ENCODE data around the gene SMPD2. TPM values are rescaled to one million over a fixed set of nuclear protein-coding genes. Genes with fewer than 3 reads are reported as not detected.

The SMPD2 gene
- total RNA-seq (2014; rRNA removed; shearing (Covaris generic)): 10.7 and 11.2 TPM in 2 replicates
- 9.9 and 10.5 TPM in 2 replicates for polyA plus RNA-seq (2014; cell fraction: nucleus; rRNA removed)

- DNase-seq (ENCODE audit: extremely low read depth, low read depth): peak; percentile 65
These were observed at the start of gene SMPD2, which contains the start of gene PPIL6 for GRCh38 chr6:109440331-109441068. Gene SMPD2 (plus strand): TSS chr6:109440724. CDS start chr6:109441122, 398 bp downstream. Gene PPIL6 (minus strand): TSS chr6:109440628. CDS start chr6:109440590, 38 bp downstream.

- no peak for DNase-seq (ENCODE audit: extremely low read depth, low read depth)
These were observed 47.2 kb upstream of the SMPD2 start for GRCh38 chr6:109393157-109393885.

- no peak for DNase-seq (ENCODE audit: extremely low read depth, low read depth)
These were observed 46.6 kb upstream of the SMPD2 start for GRCh38 chr6:109393886-109394281.

- no peak for DNase-seq (ENCODE audit: extremely low read depth, low read depth)
These were observed 44.3 kb upstream of the SMPD2 start for GRCh38 chr6:109396046-109396718.

- no peak for DNase-seq (ENCODE audit: extremely low read depth, low read depth)
These were observed 43.5 kb upstream of the SMPD2 start for GRCh38 chr6:109397020-109397419.

GRCh38 chr6:109406196-109406595, 34.3 kb upstream of the SMPD2 start:
- DNase-seq (ENCODE audit: extremely low read depth, low read depth): no peak

- no peak for DNase-seq (ENCODE audit: extremely low read depth, low read depth)
These were observed 29.5 kb upstream of the SMPD2 start for GRCh38 chr6:109411034-109411433.

- no peak for DNase-seq (ENCODE audit: extremely low read depth, low read depth)
These were observed 22.9 kb upstream of the SMPD2 start for GRCh38 chr6:109417646-109418045.

GRCh38 chr6:109420751-109421150, 19.8 kb upstream of the SMPD2 start:
- no peak for DNase-seq (ENCODE audit: extremely low read depth, low read depth)

- no peak for DNase-seq (ENCODE audit: extremely low read depth, low read depth)
These were observed 19.3 kb upstream of the SMPD2 start for GRCh38 chr6:109421184-109421583.

GRCh38 chr6:109424946-109425345, 15.6 kb upstream of the SMPD2 start:
- no peak for DNase-seq (ENCODE audit: extremely low read depth, low read depth)

GRCh38 chr6:109428889-109429477, 11.5 kb upstream of the SMPD2 start:
- DNase-seq (ENCODE audit: extremely low read depth, low read depth): no peak

- no peak for DNase-seq (ENCODE audit: extremely low read depth, low read depth)
These were observed 11.0 kb upstream of the SMPD2 start for GRCh38 chr6:109429496-109429895.

GRCh38 chr6:109434456-109434855, 6.1 kb upstream of the SMPD2 start:
- no peak for DNase-seq (ENCODE audit: extremely low read depth, low read depth)

- no peak for DNase-seq (ENCODE audit: extremely low read depth, low read depth)
These were observed 4.5 kb upstream of the SMPD2 start for GRCh38 chr6:109436041-109436440.

GRCh38 chr6:109441069-109441816, 719 bp downstream of the SMPD2 start:
- no peak for DNase-seq (ENCODE audit: extremely low read depth, low read depth)

- no peak for DNase-seq (ENCODE audit: extremely low read depth, low read depth)
These were observed 1.9 kb downstream of the SMPD2 start for GRCh38 chr6:109442393-109442924.

GRCh38 chr6:109443425-109443950, 3.0 kb downstream of the SMPD2 start:
- no peak for DNase-seq (ENCODE audit: extremely low read depth, low read depth)

GRCh38 chr6:109445382-109445781, 4.9 kb downstream of the SMPD2 start:
- no peak for DNase-seq (ENCODE audit: extremely low read depth, low read depth)

- DNase-seq (ENCODE audit: extremely low read depth, low read depth): no peak
These were observed 5.5 kb downstream of the SMPD2 start for GRCh38 chr6:109446072-109446471.

Data from NCI-H460 (cell line).